GM12865 (cell line): ENCODE measurements around the gene SLC2A14.
"Not testable (repeated sequence)": the region's sequence is repeated elsewhere in the genome, so short reads cannot be mapped to it uniquely, and the experiment has no call there.

Experiments used
- DNase-seq: peaks from one replicate; pipeline ENCODE4 v3.0.0; 2010; ENCODE audit warnings: low read depth
- H3K4me3 ChIP-seq: 2 replicates; pipeline ENCODE4 v1.5.1; 2011; ENCODE audit warnings: mild to moderate bottlenecking, low read depth, low read length, control low read depth
- TF ChIP-seq, protein P1 (sequence below): IDR thresholded peaks from 2 replicates; pipeline ENCODE4 v1.5.1; 2011; ENCODE audit warnings: low read length, control low read depth, low read depth, inconsistent platforms; ENCODE audit not compliant: insufficient read depth; ENCODE audit errors: missing control alignments

The SLC2A14 gene

DNA sequence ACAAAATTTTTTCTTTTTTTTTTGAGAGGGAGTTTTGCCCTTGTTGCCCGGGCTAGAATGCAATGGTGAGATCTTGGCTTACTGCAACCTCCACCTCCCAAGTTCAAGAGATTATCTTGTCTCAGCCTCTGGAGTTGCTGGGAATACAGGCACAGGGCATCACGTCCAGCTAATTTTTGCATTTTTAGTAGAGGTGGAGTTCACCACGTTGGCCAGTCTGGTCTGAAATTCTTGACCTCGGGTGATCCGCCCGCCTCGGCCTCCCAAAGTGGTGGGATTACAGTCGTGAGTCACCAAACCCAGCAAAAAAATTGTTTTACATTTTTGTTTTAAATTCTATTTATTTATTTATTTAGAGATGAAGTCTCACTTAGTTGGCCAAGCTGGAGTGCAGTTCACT, 4.7 kb upstream of the SLC2A14 start:
- TF ChIP-seq, protein P1, sequence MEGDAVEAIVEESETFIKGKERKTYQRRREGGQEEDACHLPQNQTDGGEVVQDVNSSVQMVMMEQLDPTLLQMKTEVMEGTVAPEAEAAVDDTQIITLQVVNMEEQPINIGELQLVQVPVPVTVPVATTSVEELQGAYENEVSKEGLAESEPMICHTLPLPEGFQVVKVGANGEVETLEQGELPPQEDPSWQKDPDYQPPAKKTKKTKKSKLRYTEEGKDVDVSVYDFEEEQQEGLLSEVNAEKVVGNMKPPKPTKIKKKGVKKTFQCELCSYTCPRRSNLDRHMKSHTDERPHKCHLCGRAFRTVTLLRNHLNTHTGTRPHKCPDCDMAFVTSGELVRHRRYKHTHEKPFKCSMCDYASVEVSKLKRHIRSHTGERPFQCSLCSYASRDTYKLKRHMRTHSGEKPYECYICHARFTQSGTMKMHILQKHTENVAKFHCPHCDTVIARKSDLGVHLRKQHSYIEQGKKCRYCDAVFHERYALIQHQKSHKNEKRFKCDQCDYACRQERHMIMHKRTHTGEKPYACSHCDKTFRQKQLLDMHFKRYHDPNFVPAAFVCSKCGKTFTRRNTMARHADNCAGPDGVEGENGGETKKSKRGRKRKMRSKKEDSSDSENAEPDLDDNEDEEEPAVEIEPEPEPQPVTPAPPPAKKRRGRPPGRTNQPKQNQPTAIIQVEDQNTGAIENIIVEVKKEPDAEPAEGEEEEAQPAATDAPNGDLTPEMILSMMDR, result no peak
- H3K4me3 ChIP-seq, result no peak overlapping the region
- no peak for DNase-seq

DNA sequence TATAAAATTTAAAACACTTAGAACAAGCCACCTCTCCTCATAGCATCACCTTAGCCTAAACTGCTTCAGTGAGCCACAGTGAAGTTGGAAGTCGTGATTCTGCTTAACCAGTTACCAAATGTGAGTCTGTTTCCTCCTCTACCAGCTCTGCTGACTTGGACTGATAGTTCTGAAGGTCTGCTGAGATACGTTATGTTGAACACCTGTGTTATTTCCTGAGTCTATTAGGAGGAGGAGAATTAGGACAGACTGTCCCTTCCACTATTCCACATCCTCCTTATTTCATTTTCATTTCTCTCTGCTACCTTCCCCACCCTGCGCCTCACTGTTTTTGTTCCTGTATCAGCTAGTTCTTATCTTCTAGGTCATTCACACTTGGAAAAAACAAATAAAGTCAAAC, 2.4 kb downstream of the SLC2A14 start:
- TF ChIP-seq, protein P1, result no peak
- no peak overlapping the region for H3K4me3 ChIP-seq
- DNase-seq, result no peak

DNA sequence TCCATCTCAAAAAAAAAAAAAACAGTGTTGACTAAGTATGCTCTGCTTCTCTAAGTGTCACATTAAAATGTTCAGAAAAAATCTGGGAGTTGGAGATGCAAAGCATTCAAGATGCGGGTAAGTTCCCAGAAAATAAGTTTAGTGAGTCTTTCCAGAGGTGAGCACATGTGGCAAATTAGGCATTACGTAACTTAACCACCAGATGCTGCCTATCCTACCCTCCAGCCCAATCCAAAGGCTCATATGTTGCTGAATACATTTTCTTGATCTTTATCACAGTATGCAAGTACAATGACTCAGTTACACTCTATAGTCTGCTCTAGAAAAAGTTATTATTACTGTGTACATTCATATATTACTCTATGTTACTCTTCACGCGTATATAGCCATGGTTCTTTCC, 3.6 kb downstream of the SLC2A14 start:
- no peak for DNase-seq
- TF ChIP-seq, protein P1, result no peak
- H3K4me3 ChIP-seq, result no peak overlapping the region

DNA sequence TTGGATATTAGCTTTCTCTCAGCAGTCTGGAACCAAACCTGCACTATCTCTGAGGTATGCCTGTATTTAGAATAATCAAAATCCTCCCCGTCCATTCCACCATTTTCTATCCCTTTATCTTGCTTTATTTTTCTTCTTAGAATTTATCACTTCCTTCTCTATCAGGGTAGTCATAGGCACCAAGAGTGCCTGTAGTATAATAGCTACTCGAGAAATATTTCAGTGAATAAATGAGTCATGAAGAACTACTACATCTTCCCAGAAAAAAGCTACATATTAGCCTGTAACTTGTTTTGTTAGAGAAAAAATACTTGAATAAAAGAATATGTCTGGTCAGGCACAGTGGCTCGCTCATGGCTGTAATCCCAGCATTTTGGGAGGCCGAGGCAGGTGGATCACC, 4.3 kb downstream of the SLC2A14 start:
- no peak for DNase-seq
- H3K4me3 ChIP-seq, result no peak overlapping the region
- TF ChIP-seq, protein P1, result no peak

DNA sequence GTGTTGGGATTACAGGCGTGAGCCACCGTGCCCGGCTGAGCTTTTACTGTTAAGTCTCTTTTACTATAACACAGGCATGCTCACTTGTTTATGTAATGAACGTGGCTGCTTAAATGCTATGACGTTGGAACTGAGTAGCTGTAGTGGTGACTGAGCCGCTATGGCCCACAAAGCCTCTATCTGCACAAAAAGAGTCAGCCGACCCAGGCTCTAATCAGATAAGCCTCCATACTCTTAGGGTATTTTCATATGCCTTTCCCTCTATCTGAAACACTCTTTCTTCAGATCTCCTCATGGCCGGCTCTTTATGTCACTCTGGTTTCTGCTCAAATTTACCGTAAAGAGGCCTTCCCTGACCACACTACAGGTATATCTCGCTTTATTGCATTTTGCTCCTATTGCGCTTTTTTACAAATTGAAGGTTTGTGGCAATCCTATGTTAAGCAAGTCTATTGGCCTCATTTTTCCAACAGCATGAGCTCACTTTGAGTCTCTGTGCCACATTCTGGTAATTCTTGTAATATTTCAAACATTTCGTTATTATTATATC, 8.0 kb downstream of the SLC2A14 start:
- TF ChIP-seq, protein P1, result no peak
- DNase-seq, result no peak

DNA sequence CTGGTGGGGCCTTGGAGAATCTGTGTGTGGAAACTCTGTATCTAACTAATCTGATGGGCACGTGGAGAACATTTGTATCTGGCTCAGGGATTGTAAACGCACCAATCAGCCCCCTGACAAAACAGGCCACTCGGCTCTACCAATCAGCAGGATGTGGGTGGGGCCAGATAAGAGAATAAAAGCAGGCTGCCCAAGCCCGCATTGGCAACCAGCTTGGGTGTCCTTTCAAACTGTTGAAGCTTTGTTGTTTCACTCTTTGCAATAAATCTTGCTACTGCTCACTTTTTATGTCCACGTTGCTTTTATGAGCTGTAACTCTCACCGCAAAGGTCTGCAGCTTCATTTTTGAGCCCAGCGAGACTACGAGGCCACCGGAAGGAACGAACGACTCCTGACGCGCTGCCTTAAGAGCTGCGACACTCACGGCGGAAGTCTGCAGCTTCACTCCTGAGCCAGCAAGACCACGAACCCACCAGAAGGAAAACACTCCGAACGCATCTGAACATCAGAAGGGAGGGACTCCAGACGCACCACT, 9.8 kb downstream of the SLC2A14 start:
- DNase-seq, H3K4me3 ChIP-seq: not testable (repeated sequence)

More for the DNA sequence above, 8.0 kb downstream of the SLC2A14 start:
- no peak overlapping the region for H3K4me3 ChIP-seq

DNA sequence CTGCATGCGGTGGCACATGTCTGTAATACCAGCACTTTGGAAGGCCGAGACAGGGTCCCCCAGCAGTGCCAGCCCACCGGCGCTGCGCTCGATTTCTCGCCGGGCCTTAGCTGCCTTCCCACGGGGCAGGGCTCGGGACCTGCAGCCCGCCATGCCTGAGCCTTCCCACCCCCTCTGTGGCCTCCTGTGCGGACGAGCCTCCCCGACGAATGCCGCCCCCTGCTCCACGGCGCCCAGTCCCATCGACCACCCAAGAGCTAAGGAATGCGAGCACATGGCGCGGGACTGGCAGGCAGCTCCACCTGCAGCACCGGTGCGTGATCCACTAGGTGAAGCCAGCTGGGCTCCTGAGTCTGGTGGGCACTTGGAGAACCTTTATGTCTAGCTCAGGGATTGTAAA, 10.4 kb downstream of the SLC2A14 start:
- not testable (repeated sequence) for H3K4me3 ChIP-seq, DNase-seq

DNA sequence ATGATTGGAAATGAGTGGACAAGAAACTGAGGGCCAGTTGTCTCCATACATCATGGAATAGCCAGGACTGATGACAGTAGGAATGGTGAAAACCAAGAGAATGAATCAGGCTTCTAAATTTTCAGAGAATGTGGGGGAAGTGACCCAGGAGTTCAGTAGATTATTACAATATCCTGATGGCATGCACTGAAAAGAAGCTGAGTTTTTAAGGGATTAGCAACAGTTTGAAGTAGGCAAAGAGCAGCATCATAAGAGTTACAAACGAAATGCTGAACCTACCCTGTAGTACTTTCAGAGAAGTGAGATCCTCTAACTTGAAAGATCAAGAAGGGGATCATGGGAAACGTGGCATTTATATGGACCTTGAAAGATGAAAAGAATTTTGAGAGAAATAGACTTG, 13.2 kb downstream of the SLC2A14 start:
- H3K4me3 ChIP-seq, result no peak overlapping the region
- no peak for DNase-seq
- TF ChIP-seq, protein P1, result no peak
